Activated CD8-positive, alpha-beta T cell treated with anti-CD3 and anti-CD28 coated beads for 36 hours (primary cell): Measurements from ENCODE around the gene ATRIP. TPM values are rescaled to one million over a fixed set of nuclear protein-coding genes. Genes with fewer than 3 reads are reported as not detected.
"Not testable (repeated sequence)": the region's sequence is repeated elsewhere in the genome, so short reads cannot be mapped to it uniquely, and the experiment has no call there.

Experiments used
- ATAC-seq: fragments of 200-7000 bp; cut with Tn5 transposase; one replicate; pipeline ENCODE4 v1.10.0; 2021; ENCODE audit warnings: mild to moderate bottlenecking, moderate library complexity
- CTCF ChIA-PET: fragments of 350-600 bp; sonication (Branson Sonifier 250); formaldehyde crosslinking; loops from one replicate; lab custom pipeline; 2021; ENCODE audit warnings: antibody characterized with exemption; lab: Charles Lee
- POLR2A ChIA-PET: fragments of 350-600 bp; sonication (Branson Sonifier 250); formaldehyde crosslinking; loops from one replicate; lab custom pipeline; 2021; ENCODE audit warnings: antibody characterized with exemption; lab: Charles Lee
- DNase-seq: peaks from one replicate; pipeline ENCODE4 v3.0.0-alpha.2; 2020
- H3K27ac Mint-ChIP-seq: one replicate; pipeline ENCODE4 v1.8.0; 2021; ENCODE audit warnings: mild to moderate bottlenecking, mixed read lengths
- H3K27me3 Mint-ChIP-seq: one replicate; pipeline ENCODE4 v1.8.0; 2021; ENCODE audit warnings: mixed read lengths
- H3K36me3 Mint-ChIP-seq: one replicate; pipeline ENCODE4 v1.8.0; 2021; ENCODE audit warnings: low read depth, mixed read lengths
- H3K4me1 Mint-ChIP-seq: one replicate; pipeline ENCODE4 v1.8.0; 2021; ENCODE audit warnings: low read depth, mixed read lengths
- H3K4me3 Mint-ChIP-seq: one replicate; pipeline ENCODE4 v1.8.0; 2021; ENCODE audit warnings: mild to moderate bottlenecking, moderate library complexity, mixed read lengths
- H3K9me3 Mint-ChIP-seq: one replicate; pipeline ENCODE4 v1.8.0; 2021; ENCODE audit warnings: mixed read lengths
- CTCF ChIP-seq: fragments of 200-600 bp; IDR thresholded peaks from one replicate; pipeline ENCODE4 v1.8.0; 2022; ENCODE audit warnings: antibody characterized with exemption, mild to moderate bottlenecking
- intact Hi-C: fragments of 100-400 bp; cut with micrococcal nuclease; formaldehyde crosslinking; loops from one replicate; pipeline ENCODE4 v1.10.0; 2022
- total RNA-seq, 2 experiments: library from RNA; stranded (reverse); gene quantifications; one replicate each; pipeline ENCODE4 v1.2.3, GENCODE V29; 2021

The ATRIP gene
- total RNA-seq, 2 experiments from 2014 or later: 12.4 to 15.0 TPM

DNA sequence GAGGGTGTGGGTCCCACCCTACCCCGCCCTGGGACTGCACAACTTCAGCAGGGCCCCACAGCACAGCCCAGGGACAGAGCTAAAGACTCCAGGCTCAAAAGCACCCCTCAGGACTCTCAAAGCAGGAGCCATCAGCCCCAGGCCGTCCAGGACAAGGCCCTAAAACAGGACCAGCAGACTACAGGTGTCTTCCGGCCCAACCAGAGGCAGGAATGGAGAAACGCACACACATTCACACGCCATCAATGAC is 26.1 kb downstream of the ATRIP start:
- intact Hi-C loops: loop anchor here (5.0 kb wide), 2 partner anchors 35 to 75 kb away; no protein-coding TSS in a partner anchor
- peak overlapping the region; percentile 96 for H3K27ac Mint-ChIP-seq
- ChIA-PET CTCF (interaction anchor here (0.7 to 4.9 kb wide), 14 partner anchors 10 to 163 kb away, joined by 3 to 35 read pairs (median 6); partner anchors contain the start of genes CCDC51, PFKFB4, SLC26A6 and TMA7), POLR2A (interaction anchor here (0.6 to 3.6 kb wide), 23 partner anchors 8 to 557 kb away, joined by 3 to 12 read pairs (median 4); partner anchors contain the start of genes ATRIP, IMPDH2, PFKFB4 and SHISA5)
- DNase-seq (no peak), ATAC-seq (no peak)
- peak overlapping the region; percentile 80 for H3K4me3 Mint-ChIP-seq
- H3K9me3 Mint-ChIP-seq: no peaks in the 10 kb centered on the region
- H3K4me1 Mint-ChIP-seq: peaks cover 50% of the 10 kb centered on the region
- H3K27me3 Mint-ChIP-seq: no peaks in the 10 kb centered on the region
- H3K36me3 Mint-ChIP-seq: peaks cover 23% of the 10 kb centered on the region
- TF ChIP-seq CTCF: no peak

GRCh38 chr3:48472923-48473616 is 26.5 kb downstream of the ATRIP start:
- Mint-ChIP-seq H3K9me3 (no peaks in the 10 kb centered on the region), H3K36me3 (peaks cover 19% of the 10 kb centered on the region), H3K4me3 (peak overlapping the region; percentile 80), H3K27me3 (no peaks in the 10 kb centered on the region), H3K27ac (peak overlapping the region; percentile 96), H3K4me1 (peaks cover 50% of the 10 kb centered on the region)
- TF ChIP-seq CTCF: peak; percentile 55
- POLR2A ChIA-PET: interaction anchor here (0.6 to 3.6 kb wide), 22 partner anchors 8 to 556 kb away, joined by 3 to 12 read pairs (median 5); partner anchors contain the start of genes ATRIP, CCDC51, IMPDH2 and PFKFB4
- ATAC-seq (peak; percentile 92), DNase-seq (peak; percentile 99)
- intact Hi-C loops: loop anchor here (5.0 kb wide), 2 partner anchors 34 to 74 kb away; no protein-coding TSS in a partner anchor
- CTCF ChIA-PET: interaction anchor here (0.6 to 4.9 kb wide), 21 partner anchors 9 to 285 kb away, joined by 3 to 35 read pairs (median 4); partner anchors contain the start of genes CCDC51, CDC25A, PFKFB4 and SLC26A6

DNA sequence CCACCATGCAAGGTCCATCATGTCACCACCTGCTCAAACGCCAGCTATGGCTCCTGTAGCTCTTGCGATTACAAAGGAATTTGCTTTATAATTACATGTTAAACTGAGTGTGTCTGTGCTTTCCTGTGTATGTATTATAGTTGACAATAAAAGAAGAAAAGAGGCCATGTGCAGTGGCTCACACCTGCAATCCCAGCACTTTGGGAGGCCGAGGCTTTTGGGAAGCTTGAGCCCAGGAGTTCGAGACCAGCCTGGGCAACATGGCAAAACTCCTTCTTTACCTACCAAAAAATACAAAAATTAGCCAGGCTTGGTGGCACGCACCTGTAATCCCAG is 27.0 kb downstream of the ATRIP start:
- Mint-ChIP-seq H3K4me3 (peak overlapping the region; percentile 80), H3K9me3 (no peaks in the 10 kb centered on the region), H3K27ac (peak overlapping the region; percentile 96), H3K27me3 (no peaks in the 10 kb centered on the region), H3K4me1 (peaks cover 53% of the 10 kb centered on the region), H3K36me3 (peaks cover 17% of the 10 kb centered on the region)
- no peak for ATAC-seq
- POLR2A ChIA-PET: interaction anchor here (0.9 to 3.6 kb wide), 11 partner anchors 9 to 556 kb away, joined by 3 to 12 read pairs (median 5); partner anchors contain the start of genes ATRIP, CCDC51, IMPDH2 and PFKFB4
- CTCF ChIA-PET: interaction anchor here (0.6 to 4.9 kb wide), 20 partner anchors 11 to 285 kb away, joined by 3 to 35 read pairs (median 4); partner anchors contain the start of genes CCDC51, CDC25A, PFKFB4 and SLC26A6
- intact Hi-C loops: loop anchor here (5.0 kb wide), 2 partner anchors 34 to 74 kb away; no protein-coding TSS in a partner anchor
- TF ChIP-seq CTCF: no peak
- no peak for DNase-seq

DNA sequence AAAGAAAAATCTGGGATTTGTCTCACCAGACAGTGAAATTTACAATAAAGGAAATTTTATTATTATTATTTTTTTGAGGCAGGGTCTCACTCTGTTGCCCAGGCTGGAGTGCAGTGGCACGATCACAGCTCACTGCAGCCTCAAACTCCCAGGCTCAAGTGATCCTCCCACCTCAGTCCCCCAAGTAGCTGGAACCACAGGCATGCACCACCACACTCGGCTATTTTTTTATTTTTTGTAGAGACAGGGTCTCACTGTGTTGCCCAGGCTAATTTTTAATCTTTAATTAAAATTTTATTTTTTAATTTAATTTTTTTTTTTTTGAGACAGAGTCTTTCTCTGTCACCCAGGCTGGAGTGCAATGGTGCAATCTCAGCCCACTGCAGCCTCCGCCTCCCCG is 27.5 kb downstream of the ATRIP start:
- Mint-ChIP-seq H3K27ac (peak overlapping the region; percentile 49), H3K4me1 (peaks cover 53% of the 10 kb centered on the region), H3K36me3 (peaks cover 16% of the 10 kb centered on the region)
- ChIA-PET POLR2A (interaction anchor here (1.1 to 3.6 kb wide), 6 partner anchors 9 to 85 kb away, joined by 4 to 12 read pairs (median 8); partner anchors contain the start of genes CCDC51, PFKFB4, SHISA5 and TMA7), CTCF (interaction anchor here (0.6 to 4.9 kb wide), 15 partner anchors 11 to 286 kb away, joined by 3 to 35 read pairs (median 4); partner anchors contain the start of genes CDC25A, PFKFB4 and SLC26A6)
- H3K9me3 Mint-ChIP-seq, H3K27me3 Mint-ChIP-seq, H3K4me3 Mint-ChIP-seq, DNase-seq, ATAC-seq: not testable (repeated sequence)
- intact Hi-C loops: loop anchor here (5.0 kb wide), 2 partner anchors 33 to 73 kb away; no protein-coding TSS in a partner anchor

- Mint-ChIP-seq H3K36me3 (peaks cover 10% of the 10 kb centered on the region), H3K4me1 (peaks cover 52% of the 10 kb centered on the region), H3K4me3 (no peak overlapping the region), H3K9me3 (no peaks in the 10 kb centered on the region), H3K27ac (peak overlapping the region; percentile 71), H3K27me3 (no peaks in the 10 kb centered on the region)
- DNase-seq: no peak
- ChIA-PET CTCF (interaction anchor here (2.7 kb wide), 1 partner anchor 32 kb away, joined by 8 read pairs; no protein-coding TSS in a partner anchor), POLR2A (interaction anchor here (3.6 kb wide), 1 partner anchor 30 kb away, joined by 11 read pairs; the partner anchor contains the start of gene SHISA5)
- intact Hi-C loops: loop anchor here (5.0 kb wide), 2 partner anchors 33 to 73 kb away; no protein-coding TSS in a partner anchor
- ATAC-seq: no peak
- no peak for TF ChIP-seq CTCF
These were observed 28.1 kb downstream of the ATRIP start for GRCh38 chr3:48474619-48475018.
